K562 (cell line): Measurements from ENCODE around the gene NOL11. TPM values are rescaled to one million over a fixed set of nuclear protein-coding genes. Genes with fewer than 3 reads are reported as not detected.

ENCODE experiments used
- ATAC-seq: fragments of 200-7000 bp; cut with Tn5 transposase; 3 replicates; pipeline ENCODE4 v1.9.1; 2020; ENCODE audit warnings: moderate library complexity
- BruUV-seq: library from RNA; stranded (reverse); fragments of 400-500 nt; replicated peaks from 2 replicates; lab custom pipeline; 2021; lab: Mats Ljungman, UMichigan
- CTCF ChIA-PET: fragments of 300-600 bp; formaldehyde crosslinking; extraction: SDS; loops from one replicate; lab custom pipeline; 2021; ENCODE audit warnings: low intra/inter-chr PET ratio; lab: Yijun Ruan, JAX
- POLR2A ChIA-PET: fragments of 300-600, 350-650 bp; sonication (Branson Sonifier 250); formaldehyde crosslinking; extraction: SDS; loops from one replicate; lab custom pipeline; 2021; ENCODE audit warnings: antibody characterized with exemption, inconsistent platforms; lab: Yijun Ruan, JAX
- DNase-seq, 4 experiments: peaks; one replicate each; pipeline versions ENCODE4 v3.0.0 to v3.0.0-alpha.2; 2011 to 2018; ENCODE audit warnings: low spot score in 3 of 4, mixed read lengths in 3 of 4; ENCODE audit errors: extremely low read depth in 1 of 4
- FAIRE-seq: peaks from 2 replicates; lab custom pipeline; 2011; peaks lifted over from hg19 to GRCh38; lab: Jason Lieb, UNC
- H2AFZ ChIP-seq: 2 replicates; pipeline ENCODE4 v1.6.0; 2011; ENCODE audit warnings: low read depth, low read length, control low read depth, inconsistent platforms
- H3K27ac ChIP-seq: fragments of 200-600 bp; 3 replicates; pipeline ENCODE4 v1.8.0; 2011; ENCODE audit warnings: low read depth, mild to moderate bottlenecking, control low read depth, inconsistent platforms, low read length, moderate library complexity, mixed read lengths; ENCODE audit errors: extremely low read depth
- H3K27me3 ChIP-seq, 2 experiments: fragments of 300-600 bp in 1 of 2; 2 replicates in 1 of 2; 3 replicates in 1 of 2; pipeline versions ENCODE4 v1.6.0 to v1.8.0; 2011; ENCODE audit warnings: inconsistent platforms in 2 of 2, low read length in 2 of 2, mild to moderate bottlenecking in 1 of 2, mixed read lengths in 1 of 2, moderate library complexity in 1 of 2; ENCODE audit not compliant: control insufficient read depth in 2 of 2, insufficient read depth in 2 of 2
- H3K36me3 ChIP-seq: fragments of 300-600 bp; 3 replicates; pipeline ENCODE4 v1.8.0; 2011; ENCODE audit warnings: mild to moderate bottlenecking, low read length, inconsistent platforms; ENCODE audit not compliant: control insufficient read depth, insufficient read depth
- H3K4me1 ChIP-seq, 2 experiments: fragments of 200-600 bp in 1 of 2; replicated peaks in 1 of 2; 2 replicates in 1 of 2; 3 replicates in 1 of 2; pipeline versions ENCODE4 v1.5.1 to v1.8.0; 2011; ENCODE audit warnings: inconsistent platforms in 2 of 2, low read length in 2 of 2, mild to moderate bottlenecking in 1 of 2, mixed read lengths in 1 of 2, moderate library complexity in 1 of 2; ENCODE audit not compliant: control insufficient read depth in 2 of 2, insufficient read depth in 2 of 2
- H3K4me2 ChIP-seq: 2 replicates; pipeline ENCODE4 v1.6.1; 2011; ENCODE audit warnings: low read length, control low read depth, inconsistent platforms, mixed read lengths; ENCODE audit not compliant: insufficient read depth
- H3K4me3 ChIP-seq: fragments of 200-600 bp; sonication (generic), shearing (Covaris generic); 2 replicates; pipeline ENCODE4 v1.5.1; 2016; ENCODE audit warnings: control low read depth, inconsistent platforms
- H3K79me2 ChIP-seq: fragments of 200-600 bp; 3 replicates; pipeline ENCODE4 v1.8.0; 2011; ENCODE audit warnings: low read length, inconsistent platforms; ENCODE audit not compliant: control insufficient read depth, insufficient read depth
- H3K9ac ChIP-seq, 2 experiments: 2 replicates each; pipeline versions ENCODE4 v1.6.0 to v1.6.1; 2011; ENCODE audit warnings: low read depth in 2 of 2, low read length in 2 of 2, control low read depth in 1 of 2, inconsistent platforms in 1 of 2, mild to moderate bottlenecking in 1 of 2, mixed read lengths in 1 of 2; ENCODE audit not compliant: insufficient read depth in 1 of 2
- H3K9me1 ChIP-seq: one replicate; pipeline ENCODE4 v1.6.0; 2011; ENCODE audit warnings: inconsistent platforms, mild to moderate bottlenecking, low read length, moderate library complexity; ENCODE audit not compliant: control insufficient read depth, insufficient read depth
- H3K9me3 ChIP-seq: replicated peaks from 2 replicates; pipeline ENCODE4 v1.5.1; 2011; ENCODE audit warnings: low read depth, low read length, inconsistent platforms; ENCODE audit not compliant: control insufficient read depth, insufficient read depth
- H4K20me1 ChIP-seq: replicated peaks from 2 replicates; pipeline ENCODE4 v1.6.1; 2011; ENCODE audit warnings: low read length, inconsistent platforms, mixed read lengths; ENCODE audit not compliant: control insufficient read depth, insufficient read depth
- BDP1 ChIP-seq: IDR thresholded peaks from 3 replicates; pipeline ENCODE4 v1.6.1; 2011; ENCODE audit not compliant: insufficient read length, insufficient read depth
- CEBPG ChIP-seq, 3 experiments: fragments of 200-800 bp in 1 of 3; sonication (Bioruptor generic) in 1 of 3; sonication (generic) in 1 of 3; formaldehyde crosslinking in 1 of 3; IDR thresholded peaks in 2 of 3; conservative IDR thresholded peaks in 1 of 3; 2 replicates each; pipeline versions ENCODE4 v1.6.1 to v1.8.0; 2016 to 2022; ENCODE audit warnings: missing compliant biosample characterization in 2 of 3, missing genetic modification characterization in 2 of 3, mild to moderate bottlenecking in 1 of 3, missing genetic modification reagents in 1 of 3
- DNMT1 ChIP-seq: fragments of 450-650 bp; IDR thresholded peaks from 2 replicates; pipeline ENCODE4 v1.6.1; 2016; ENCODE audit warnings: antibody characterized with exemption, mild to moderate bottlenecking
- ETS1 ChIP-seq: conservative IDR thresholded peaks from 2 replicates; pipeline ENCODE4 v1.6.1; 2011; ENCODE audit warnings: low read depth, mild to moderate bottlenecking, low read length; ENCODE audit not compliant: control insufficient read depth
- KLF6 ChIP-seq: fragments of 250-450 bp; sonication (Bioruptor Pico); IDR thresholded peaks from 2 replicates; pipeline ENCODE4 v1.4.0; 2020; ENCODE audit warnings: mild to moderate bottlenecking, moderate library complexity, borderline replicate concordance
- MCM3 ChIP-seq: fragments of 450-650 bp; IDR thresholded peaks from 2 replicates; pipeline ENCODE4 v1.6.1; 2016
- MEF2A ChIP-seq: IDR thresholded peaks from 2 replicates; pipeline ENCODE4 v1.6.1; 2011; ENCODE audit warnings: low read depth, mild to moderate bottlenecking, low read length, moderate library complexity; ENCODE audit not compliant: control insufficient read depth
- MTA2 ChIP-seq: fragments of 450-650 bp; IDR thresholded peaks from 2 replicates; pipeline ENCODE4 v1.6.1; 2016; ENCODE audit warnings: low read depth
- RAD21 ChIP-seq, 2 experiments: fragments of 250-450 bp in 1 of 2; fragments of 450-650 bp in 1 of 2; sonication (Bioruptor Pico) in 1 of 2; formaldehyde crosslinking in 1 of 2; IDR thresholded peaks in 1 of 2; conservative IDR thresholded peaks in 1 of 2; 2 replicates each; pipeline versions ENCODE4 v1.4.0 to v1.8.0; 2020 to 2022; ENCODE audit warnings: mild to moderate bottlenecking in 2 of 2, moderate library complexity in 1 of 2
- SIX5 ChIP-seq, 2 experiments: IDR thresholded peaks; 2 replicates each; pipeline ENCODE4 v1.6.1; 2011; ENCODE audit warnings: low read length in 2 of 2, borderline replicate concordance in 1 of 2, low read depth in 1 of 2, mild to moderate bottlenecking in 1 of 2, moderate library complexity in 1 of 2; ENCODE audit not compliant: insufficient read depth in 1 of 2
- TAF1 ChIP-seq: IDR thresholded peaks from 2 replicates; pipeline ENCODE4 v1.6.1; 2011; ENCODE audit warnings: mild to moderate bottlenecking, low read length, moderate library complexity; ENCODE audit not compliant: insufficient read depth, control insufficient read depth, severe bottlenecking; ENCODE audit errors: extremely low read depth
- ZNF212 ChIP-seq: fragments of 450-650 bp; formaldehyde crosslinking; IDR thresholded peaks from 2 replicates; pipeline ENCODE4 v1.4.0; 2020; ENCODE audit warnings: mild to moderate bottlenecking
- ZNF436 ChIP-seq: fragments of 250-450, 450-650 bp; sonication (Bioruptor Pico); formaldehyde crosslinking; IDR thresholded peaks from 2 replicates; pipeline ENCODE4 v1.7.0; 2020; ENCODE audit warnings: mild to moderate bottlenecking
- WGBS: fragments of 100-300 bp; shearing (Covaris generic); methylation state at CpG from one replicate; pipeline ENCODE4 v1.1.6; 2016; ENCODE audit warnings: low coverage, mixed read lengths; ENCODE audit not compliant: insufficient coverage; ENCODE audit errors: missing lambda C conversion rate; 5-methylcytosine and 5-hydroxymethylcytosine counted together
- in situ Hi-C: fragments of 300-500 bp; cut with MboI; formaldehyde crosslinking; loops from 4 replicates; pipeline ENCODE4 v1.15.0; 2018; ENCODE audit warnings: inconsistent platforms, mixed read lengths
- intact Hi-C: fragments of 100-400 bp; cut with micrococcal nuclease; formaldehyde crosslinking; loops from 2 replicates; pipeline ENCODE4 v1.14.2; 2022
- polyA plus RNA-seq, 8 experiments: library from polyadenylated mRNA; depleted of rRNA in 4 of 8; stranded (reverse) in 5 of 8; unstranded in 3 of 8; fragments of >200 nt; fragmentation: Nextera tagmentation in 2 of 8; fragmentation: Illumina TruSeq in 1 of 8; extraction: Ambion mirVana in 2 of 8; extraction: Trizol in 1 of 8; gene quantifications; 2 replicates each; pipeline versions ENCODE4 v1.2.1 to v1.2.3, GENCODE V29; 2011 to 2014; ENCODE audit warnings: inconsistent platforms in 1 of 8, missing spikeins in 1 of 8
- total RNA-seq, 7 experiments: library from RNA; depleted of rRNA in 6 of 7; stranded (reverse); fragments of >200 nt in 6 of 7; fragmentation: Illumina TruSeq in 2 of 7; extraction: Trizol in 2 of 7; gene quantifications; 2 replicates each; pipeline versions ENCODE4 v1.2.1 to v1.2.3, GENCODE V29; 2011 to 2021; ENCODE audit warnings: low replicate concordance in 1 of 7
- TF ChIP-seq, protein P1 (sequence below): fragments of 250-450 bp; sonication (Bioruptor Pico); IDR thresholded peaks from 2 replicates; pipeline ENCODE4 v1.4.0; 2020; ENCODE audit warnings: borderline replicate concordance
- TF ChIP-seq, protein P2 (sequence below), 2 experiments: fragments of 450-650 bp in 1 of 2; IDR thresholded peaks; 2 replicates each; pipeline ENCODE4 v1.6.1; 2011 to 2017; ENCODE audit warnings: low read depth in 2 of 2, antibody characterized with exemption in 1 of 2, borderline replicate concordance in 1 of 2, low read length in 1 of 2, mild to moderate bottlenecking in 1 of 2, mixed read lengths in 1 of 2; ENCODE audit not compliant: control insufficient read depth in 1 of 2

NOL11 gene
- total and polyA plus RNA-seq, 9 of the 15 experiments (the other 6 are each of a cell fraction or from before 2014, with no cell fraction given): 61.1 to 175 (median 121) TPM

DNA sequence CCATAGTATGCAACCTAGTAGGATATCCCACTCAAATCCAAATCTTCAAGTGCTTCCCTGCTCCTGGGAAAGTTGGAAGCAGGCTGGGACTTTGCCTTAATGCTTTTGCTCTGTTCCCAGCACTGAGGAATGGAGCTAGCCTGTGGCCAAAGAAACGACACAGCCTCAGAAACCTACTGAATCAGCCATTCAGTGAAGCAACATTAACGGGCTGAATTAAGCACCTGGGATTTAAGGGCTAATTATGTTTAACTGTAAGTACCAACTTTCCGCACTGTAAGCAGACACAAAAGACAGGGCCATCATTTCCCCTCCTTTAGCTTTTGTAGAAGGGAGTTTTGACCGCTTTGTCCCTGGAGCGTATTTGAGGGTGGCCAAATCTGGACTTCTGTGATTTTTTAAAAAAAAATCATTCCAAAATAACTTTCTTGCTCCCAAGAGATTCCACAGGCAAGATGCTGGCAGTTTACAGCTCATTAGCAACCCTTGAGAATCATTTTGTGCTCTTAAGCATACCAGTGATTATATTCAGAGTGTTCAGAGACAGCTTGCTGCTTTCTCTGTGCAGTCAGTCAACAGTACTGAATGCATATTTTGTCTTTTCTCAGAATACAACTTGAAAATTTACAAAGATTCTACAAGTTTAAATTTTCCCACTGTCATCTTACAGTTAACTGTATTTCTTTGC lies 17.6 kb upstream of the NOL11 start:
- Histone ChIP-seq H3K9me3 (no peaks in the 10 kb centered on the region), H3K4me1 (no peaks in the 10 kb centered on the region), H3K79me2 (no peaks in the 10 kb centered on the region), H3K27ac (no peak overlapping the region), H3K36me3 (no peaks in the 10 kb centered on the region), H3K4me3 (no peak overlapping the region), H2AFZ (no peak overlapping the region), H3K9ac (no peak overlapping the region), H3K27me3 (peaks cover 22 to 23% of the 10 kb centered on the region in 2 experiments), H4K20me1 (no peaks in the 10 kb centered on the region), H3K4me2 (no peak overlapping the region), H3K9me1 (no peaks in the 10 kb centered on the region)
- in situ Hi-C loops: no loop called here
- intact Hi-C loops: no loop called here
- WGBS: 41% methylated on average over 5 of the region's 5 CpGs
- no peak for ATAC-seq
- no TSS peak for BruUV-seq
- no peak for DNase-seq
- ChIA-PET CTCF (no interaction called here), POLR2A (interaction anchor here (1.0 to 1.1 kb wide), 2 partner anchors 9 to 13 kb away, joined by 3 read pairs; no protein-coding TSS in a partner anchor)
- FAIRE-seq: no peak
- no peak for TF ChIP-seq MCM3
- TF ChIP-seq, protein P1, sequence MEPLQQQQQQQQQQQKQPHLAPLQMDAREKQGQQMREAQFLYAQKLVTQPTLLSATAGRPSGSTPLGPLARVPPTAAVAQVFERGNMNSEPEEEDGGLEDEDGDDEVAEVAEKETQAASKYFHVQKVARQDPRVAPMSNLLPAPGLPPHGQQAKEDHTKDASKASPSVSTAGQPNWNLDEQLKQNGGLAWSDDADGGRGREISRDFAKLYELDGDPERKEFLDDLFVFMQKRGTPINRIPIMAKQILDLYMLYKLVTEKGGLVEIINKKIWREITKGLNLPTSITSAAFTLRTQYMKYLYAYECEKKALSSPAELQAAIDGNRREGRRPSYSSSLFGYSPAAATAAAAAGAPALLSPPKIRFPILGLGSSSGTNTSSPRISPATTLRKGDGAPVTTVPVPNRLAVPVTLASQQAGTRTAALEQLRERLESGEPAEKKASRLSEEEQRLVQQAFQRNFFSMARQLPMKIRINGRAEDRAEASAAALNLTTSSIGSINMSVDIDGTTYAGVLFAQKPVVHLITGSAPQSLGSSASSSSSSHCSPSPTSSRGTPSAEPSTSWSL: no peak
- no peak for TF ChIP-seq ETS1
- no peak for TF ChIP-seq SIX5 (IDR thresholded peaks at IDR 0.05; ENCODE audit: borderline replicate concordance in 1 of 2, insufficient read depth in 1 of 2, low read depth in 1 of 2, low read length in 2 of 2)
- TF ChIP-seq, protein P2, sequence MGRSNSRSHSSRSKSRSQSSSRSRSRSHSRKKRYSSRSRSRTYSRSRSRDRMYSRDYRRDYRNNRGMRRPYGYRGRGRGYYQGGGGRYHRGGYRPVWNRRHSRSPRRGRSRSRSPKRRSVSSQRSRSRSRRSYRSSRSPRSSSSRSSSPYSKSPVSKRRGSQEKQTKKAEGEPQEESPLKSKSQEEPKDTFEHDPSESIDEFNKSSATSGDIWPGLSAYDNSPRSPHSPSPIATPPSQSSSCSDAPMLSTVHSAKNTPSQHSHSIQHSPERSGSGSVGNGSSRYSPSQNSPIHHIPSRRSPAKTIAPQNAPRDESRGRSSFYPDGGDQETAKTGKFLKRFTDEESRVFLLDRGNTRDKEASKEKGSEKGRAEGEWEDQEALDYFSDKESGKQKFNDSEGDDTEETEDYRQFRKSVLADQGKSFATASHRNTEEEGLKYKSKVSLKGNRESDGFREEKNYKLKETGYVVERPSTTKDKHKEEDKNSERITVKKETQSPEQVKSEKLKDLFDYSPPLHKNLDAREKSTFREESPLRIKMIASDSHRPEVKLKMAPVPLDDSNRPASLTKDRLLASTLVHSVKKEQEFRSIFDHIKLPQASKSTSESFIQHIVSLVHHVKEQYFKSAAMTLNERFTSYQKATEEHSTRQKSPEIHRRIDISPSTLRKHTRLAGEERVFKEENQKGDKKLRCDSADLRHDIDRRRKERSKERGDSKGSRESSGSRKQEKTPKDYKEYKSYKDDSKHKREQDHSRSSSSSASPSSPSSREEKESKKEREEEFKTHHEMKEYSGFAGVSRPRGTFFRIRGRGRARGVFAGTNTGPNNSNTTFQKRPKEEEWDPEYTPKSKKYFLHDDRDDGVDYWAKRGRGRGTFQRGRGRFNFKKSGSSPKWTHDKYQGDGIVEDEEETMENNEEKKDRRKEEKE (IDR thresholded peaks at IDR 0.05; ENCODE audit: borderline replicate concordance in 1 of 2, control insufficient read depth in 1 of 2, low read depth in 2 of 2, low read length in 1 of 2): no peak
- no peak for TF ChIP-seq DNMT1
- TF ChIP-seq CEBPG (CRISPR knock-in tag; IDR thresholded peaks at IDR 0.05): no peak
- no peak for TF ChIP-seq CEBPG (tag; conservative IDR thresholded peaks at IDR 0.05 in 1 of 2, IDR thresholded peaks at IDR 0.05 in 1 of 2)
- TF ChIP-seq BDP1: no peak
- no peak for TF ChIP-seq RAD21 (CRISPR knock-in tag; conservative IDR thresholded peaks at IDR 0.05 in 1 of 2, IDR thresholded peaks at IDR 0.05 in 1 of 2)
- no peak for TF ChIP-seq MEF2A
- no peak for TF ChIP-seq KLF6 (CRISPR knock-in tag)
- no peak for TF ChIP-seq TAF1
- no peak for TF ChIP-seq ZNF436 (CRISPR knock-in tag)
- no peak for TF ChIP-seq ZNF212 (CRISPR knock-in tag)
- no peak for TF ChIP-seq MTA2
